Measurements from ENCODE around the gene TTLL9. TPM values are rescaled to one million over a fixed set of nuclear protein-coding genes. Genes with fewer than 3 reads are reported as not detected.
A peak's percentile ranks its signal among the peaks of the same experiment; 100 is the strongest.

Gene TTLL9
- total and polyA plus RNA-seq, 2 donors (not counting 1 experiment from before 2014, with no cell fraction given): 0.74 to 0.76 TPM

DNA sequence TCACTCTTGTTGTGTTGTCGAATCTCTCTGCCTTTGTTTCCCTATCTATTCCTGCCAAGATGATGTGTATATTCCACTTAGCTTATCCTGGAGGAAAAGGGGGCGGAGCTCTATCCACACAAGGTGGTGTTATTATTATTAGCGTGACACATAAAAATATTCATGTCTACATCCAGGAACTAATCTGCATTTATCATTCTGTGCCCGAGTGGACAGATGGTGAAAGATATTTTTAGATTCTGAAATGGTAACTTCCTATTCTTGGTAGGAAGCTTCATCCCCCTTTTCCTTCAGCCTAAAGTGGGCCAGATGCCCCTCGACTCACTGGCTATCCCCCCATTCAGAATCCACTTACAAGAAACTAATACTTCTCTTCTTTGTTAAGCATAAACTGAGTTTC, 99.6 kb downstream of the TTLL9 start:
- DNase-seq (no peak), ATAC-seq (ENCODE audit: low read depth) (no peak)
- intact Hi-C loops (cut with micrococcal nuclease): loop anchor here (5.0 kb wide), 1 partner anchor 122 kb away; no protein-coding TSS in a partner anchor
- TF ChIP-seq EZH2 (IDR thresholded peaks at IDR 0.05; ENCODE audit: borderline replicate concordance, insufficient read depth, low read depth, low read length, poor library complexity, severe bottlenecking): no peak
- TF ChIP-seq, protein P1, sequence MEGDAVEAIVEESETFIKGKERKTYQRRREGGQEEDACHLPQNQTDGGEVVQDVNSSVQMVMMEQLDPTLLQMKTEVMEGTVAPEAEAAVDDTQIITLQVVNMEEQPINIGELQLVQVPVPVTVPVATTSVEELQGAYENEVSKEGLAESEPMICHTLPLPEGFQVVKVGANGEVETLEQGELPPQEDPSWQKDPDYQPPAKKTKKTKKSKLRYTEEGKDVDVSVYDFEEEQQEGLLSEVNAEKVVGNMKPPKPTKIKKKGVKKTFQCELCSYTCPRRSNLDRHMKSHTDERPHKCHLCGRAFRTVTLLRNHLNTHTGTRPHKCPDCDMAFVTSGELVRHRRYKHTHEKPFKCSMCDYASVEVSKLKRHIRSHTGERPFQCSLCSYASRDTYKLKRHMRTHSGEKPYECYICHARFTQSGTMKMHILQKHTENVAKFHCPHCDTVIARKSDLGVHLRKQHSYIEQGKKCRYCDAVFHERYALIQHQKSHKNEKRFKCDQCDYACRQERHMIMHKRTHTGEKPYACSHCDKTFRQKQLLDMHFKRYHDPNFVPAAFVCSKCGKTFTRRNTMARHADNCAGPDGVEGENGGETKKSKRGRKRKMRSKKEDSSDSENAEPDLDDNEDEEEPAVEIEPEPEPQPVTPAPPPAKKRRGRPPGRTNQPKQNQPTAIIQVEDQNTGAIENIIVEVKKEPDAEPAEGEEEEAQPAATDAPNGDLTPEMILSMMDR (IDR thresholded peaks at IDR 0.05): no peak
- Histone ChIP-seq H3K9me3 (ENCODE audit: control extremely low read depth in 1 of 3, control insufficient read depth in 2 of 3, insufficient read depth in 1 of 3, low read length in 2 of 3) (peaks cover 0 to 6% (median 0%) of the 10 kb centered on the region in 3 donors), H3K9ac (ENCODE audit: low read length) (no peak overlapping the region), H3K27me3 (replicated peaks in 1 of 4; ENCODE audit: control extremely low read depth in 1 of 4, control insufficient read depth in 3 of 4, insufficient read depth in 4 of 4, low read length in 3 of 4) (peaks cover 0 to 52% (median 18%) of the 10 kb centered on the region in 4 experiments), H2AFZ (ENCODE audit: insufficient read depth, low read depth, low read length, poor library complexity, severe bottlenecking) (no peak overlapping the region), H3K27ac (ENCODE audit: low read length in 2 of 2) (no peak overlapping the region), H4K20me1 (ENCODE audit: control insufficient read depth, insufficient read depth, low read length, poor library complexity, severe bottlenecking) (no peaks in the 10 kb centered on the region), H3K79me2 (ENCODE audit: control insufficient read depth, insufficient read depth, low read length) (no peaks in the 10 kb centered on the region), H3K36me3 (replicated peaks in 1 of 2; ENCODE audit: control extremely low read depth in 1 of 2, control insufficient read depth in 1 of 2, extremely low read depth in 1 of 2, insufficient read depth in 2 of 2, low read length in 1 of 2) (no peaks in the 10 kb centered on the region), H3K4me2 (replicated peaks; ENCODE audit: low read depth, low read length, poor library complexity, severe bottlenecking) (no peak overlapping the region), H3K4me3 (ENCODE audit: control extremely low read depth in 1 of 5, extremely low read depth in 1 of 5, insufficient read depth in 1 of 5, low read depth in 2 of 5, low read length in 4 of 5) (no peak overlapping the region), H3K4me1 (ENCODE audit: control insufficient read depth in 2 of 2, insufficient read depth in 2 of 2, low read length in 2 of 2) (peaks cover 6 to 11% of the 10 kb centered on the region in 2 donors)
- no CpG with 5 or more reads among the region's 5 CpGs for WGBS (ENCODE audit: insufficient coverage)
- CTCF ChIA-PET: interaction anchor here (0.6 to 3.6 kb wide), 4 partner anchors 17 to 65 kb away, joined by 3 to 16 read pairs (median 4); partner anchors contain the start of gene PDRG1
- POLR2A ChIA-PET: no interaction called here
- peaks cover 65% of the 10 kb centered on the region for H3K27me3 Mint-ChIP-seq
- H3K4me1 Mint-ChIP-seq: peaks cover 11% of the 10 kb centered on the region
- H3K4me3 Mint-ChIP-seq: peak overlapping the region; percentile 41
- no peak overlapping the region for H3K27ac Mint-ChIP-seq
- no peaks in the 10 kb centered on the region for H3K9me3 Mint-ChIP-seq (ENCODE audit: insufficient read depth)

DNA sequence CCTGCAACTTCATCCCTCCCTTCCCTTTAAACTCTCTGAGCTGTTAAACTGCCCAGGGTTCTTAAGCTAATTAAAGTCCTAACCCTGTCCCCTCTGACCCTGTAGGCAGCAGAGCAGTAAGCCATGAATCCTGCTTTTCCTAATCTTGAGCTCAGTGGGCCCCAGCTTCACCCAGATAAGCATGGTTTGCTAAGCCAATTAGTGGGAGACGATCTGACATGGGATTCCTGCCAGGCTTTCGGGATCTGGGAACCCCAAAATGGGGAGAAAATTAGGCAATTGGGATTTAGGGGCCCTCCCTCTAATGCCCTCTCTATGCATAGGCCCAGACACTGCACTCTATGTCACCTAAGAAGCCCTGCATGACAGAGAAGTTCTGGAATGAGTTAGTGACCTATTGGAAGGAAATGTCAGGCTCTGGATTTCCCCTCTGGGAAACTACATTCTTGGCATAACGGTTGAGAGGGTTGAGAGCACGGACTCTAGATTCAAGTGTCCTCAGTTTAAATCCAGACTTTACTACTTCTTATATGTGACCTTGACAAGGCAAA, 102.1 kb downstream of the TTLL9 start:
- H3K36me3 ChIP-seq (replicated peaks in 1 of 2; ENCODE audit: control extremely low read depth in 1 of 2, control insufficient read depth in 1 of 2, extremely low read depth in 1 of 2, insufficient read depth in 2 of 2, low read length in 1 of 2): no peaks in the 10 kb centered on the region
- H3K4me3 Mint-ChIP-seq: no peak overlapping the region
- no peak for DNase-seq
- no peaks in the 10 kb centered on the region for H3K9me3 Mint-ChIP-seq (ENCODE audit: insufficient read depth)
- H3K27ac Mint-ChIP-seq: no peak overlapping the region
- H3K9me3 ChIP-seq (ENCODE audit: control extremely low read depth in 1 of 3, control insufficient read depth in 2 of 3, insufficient read depth in 1 of 3, low read length in 2 of 3): peaks cover 0 to 6% (median 0%) of the 10 kb centered on the region in 3 donors
- H3K4me2 ChIP-seq (replicated peaks; ENCODE audit: low read depth, low read length, poor library complexity, severe bottlenecking): no peak overlapping the region
- H3K4me1 Mint-ChIP-seq: peaks cover 6% of the 10 kb centered on the region
- TF ChIP-seq EZH2 (IDR thresholded peaks at IDR 0.05; ENCODE audit: borderline replicate concordance, insufficient read depth, low read depth, low read length, poor library complexity, severe bottlenecking): no peak
- TF ChIP-seq, protein P1 (IDR thresholded peaks at IDR 0.05): no peak
- H3K4me3 ChIP-seq (ENCODE audit: control extremely low read depth in 1 of 5, extremely low read depth in 1 of 5, insufficient read depth in 1 of 5, low read depth in 2 of 5, low read length in 4 of 5): no peak overlapping the region
- H3K79me2 ChIP-seq (ENCODE audit: control insufficient read depth, insufficient read depth, low read length): no peaks in the 10 kb centered on the region
- no peak overlapping the region for H2AFZ ChIP-seq (ENCODE audit: insufficient read depth, low read depth, low read length, poor library complexity, severe bottlenecking)
- 100% methylated on average over 1 of the region's 4 CpGs for WGBS (ENCODE audit: insufficient coverage)
- H3K27ac ChIP-seq (ENCODE audit: low read length in 2 of 2): no peak overlapping the region
- H3K9ac ChIP-seq (ENCODE audit: low read length): no peak overlapping the region
- ATAC-seq (ENCODE audit: low read depth): no peak
- ChIA-PET POLR2A (no interaction called here), CTCF (no interaction called here)
- intact Hi-C loops (cut with micrococcal nuclease): no loop called here
- peaks cover 6 to 11% of the 10 kb centered on the region in 2 donors for H3K4me1 ChIP-seq (ENCODE audit: control insufficient read depth in 2 of 2, insufficient read depth in 2 of 2, low read length in 2 of 2)
- peaks cover 59% of the 10 kb centered on the region for H3K27me3 Mint-ChIP-seq
- H3K27me3 ChIP-seq (replicated peaks in 1 of 4; ENCODE audit: control extremely low read depth in 1 of 4, control insufficient read depth in 3 of 4, insufficient read depth in 4 of 4, low read length in 3 of 4): peaks cover 0 to 37% (median 9%) of the 10 kb centered on the region in 4 experiments
- H4K20me1 ChIP-seq (ENCODE audit: control insufficient read depth, insufficient read depth, low read length, poor library complexity, severe bottlenecking): no peaks in the 10 kb centered on the region

All from B cell (primary cell).